Suprapubic skin (tissue), 3 donors: ENCODE measurements around the gene CYP4F11.

Experiments used
- POLR2AphosphoS5 ChIP-seq, 3 donors: sonication (generic); formaldehyde crosslinking; IDR thresholded peaks; one replicate each; pipeline ENCODE4 v1.6.1; 2017; ENCODE audit warnings: antibody characterized with exemption in 3 of 3
- TF ChIP-seq, protein P1 (sequence below), 2 donors: fragments of 200-600 bp in 1 of 2; fragments of 450-650 bp in 1 of 2; sonication (generic) in 1 of 2; IDR thresholded peaks; one replicate each; pipeline ENCODE4 v1.5.1; 2016 to 2019; ENCODE audit warnings: antibody characterized with exemption in 2 of 2, mild to moderate bottlenecking in 1 of 2, moderate library complexity in 1 of 2

DNA sequence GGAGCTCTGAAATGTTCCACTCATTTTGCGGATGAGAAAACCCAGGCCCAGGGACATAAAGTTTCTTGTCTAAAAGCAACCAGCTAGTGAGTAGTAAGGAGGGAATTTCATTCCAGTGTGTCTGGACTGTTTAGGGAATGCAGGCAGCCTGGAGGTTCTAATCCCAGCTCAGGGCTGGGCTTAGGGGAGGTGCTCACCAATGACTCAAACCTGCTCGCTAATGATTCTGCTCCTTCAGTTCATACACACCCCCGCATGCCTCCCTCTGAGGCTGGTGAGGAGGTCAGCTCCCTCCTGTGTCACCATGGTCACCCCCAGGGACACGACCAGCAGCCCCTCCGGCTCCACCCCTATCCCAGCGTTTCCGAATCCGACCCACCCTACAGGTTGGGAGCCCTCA, 71.1 kb downstream of the CYP4F11 start:
- TF ChIP-seq, protein P1, sequence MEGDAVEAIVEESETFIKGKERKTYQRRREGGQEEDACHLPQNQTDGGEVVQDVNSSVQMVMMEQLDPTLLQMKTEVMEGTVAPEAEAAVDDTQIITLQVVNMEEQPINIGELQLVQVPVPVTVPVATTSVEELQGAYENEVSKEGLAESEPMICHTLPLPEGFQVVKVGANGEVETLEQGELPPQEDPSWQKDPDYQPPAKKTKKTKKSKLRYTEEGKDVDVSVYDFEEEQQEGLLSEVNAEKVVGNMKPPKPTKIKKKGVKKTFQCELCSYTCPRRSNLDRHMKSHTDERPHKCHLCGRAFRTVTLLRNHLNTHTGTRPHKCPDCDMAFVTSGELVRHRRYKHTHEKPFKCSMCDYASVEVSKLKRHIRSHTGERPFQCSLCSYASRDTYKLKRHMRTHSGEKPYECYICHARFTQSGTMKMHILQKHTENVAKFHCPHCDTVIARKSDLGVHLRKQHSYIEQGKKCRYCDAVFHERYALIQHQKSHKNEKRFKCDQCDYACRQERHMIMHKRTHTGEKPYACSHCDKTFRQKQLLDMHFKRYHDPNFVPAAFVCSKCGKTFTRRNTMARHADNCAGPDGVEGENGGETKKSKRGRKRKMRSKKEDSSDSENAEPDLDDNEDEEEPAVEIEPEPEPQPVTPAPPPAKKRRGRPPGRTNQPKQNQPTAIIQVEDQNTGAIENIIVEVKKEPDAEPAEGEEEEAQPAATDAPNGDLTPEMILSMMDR (IDR thresholded peaks at IDR 0.05), result no peak
- TF ChIP-seq POLR2AphosphoS5 (IDR thresholded peaks at IDR 0.05), result no peak
